ENCODE data around the gene SCN8A. TPM values are rescaled to one million over a fixed set of nuclear protein-coding genes. Genes with fewer than 3 reads are reported as not detected.

The SCN8A gene
- total and polyA plus RNA-seq, 3 donors from 2014 or later: 4.8 to 15.3 (median 11.0) TPM

GRCh38 chr12:51700887-51701286, 109.9 kb downstream of the SCN8A start:
- no peaks in the 10 kb centered on the region for H3K36me3 ChIP-seq (ENCODE audit: low read depth, missing control alignments)
- no peaks in the 10 kb centered on the region for H3K27me3 ChIP-seq
- no peaks in the 10 kb centered on the region for H3K4me1 ChIP-seq
- no peaks in the 10 kb centered on the region for H3K9me3 ChIP-seq
- no peak overlapping the region for H3K4me3 ChIP-seq
- DNase-seq: no peak
- no peak for TF ChIP-seq POLR2A (IDR thresholded peaks at IDR 0.05)
- TF ChIP-seq CTCF (IDR thresholded peaks at IDR 0.05): no peak
- H3K27ac ChIP-seq: no peak overlapping the region
- intact Hi-C loops (cut with DNase I; ENCODE audit: low total_unique reads): no loop called here

- TF ChIP-seq POLR2A (IDR thresholded peaks at IDR 0.05) (no peak), CTCF (IDR thresholded peaks at IDR 0.05) (no peak)
- Histone ChIP-seq H3K27ac (no peak overlapping the region), H3K9me3 (no peaks in the 10 kb centered on the region), H3K27me3 (no peaks in the 10 kb centered on the region), H3K36me3 (ENCODE audit: low read depth, missing control alignments) (no peaks in the 10 kb centered on the region), H3K4me1 (no peaks in the 10 kb centered on the region), H3K4me3 (no peak overlapping the region)
- WGBS, 2 donors: 78 to 80% methylated on average over 1 of the region's 1 CpG
- intact Hi-C loops (cut with DNase I; ENCODE audit: low total_unique reads): no loop called here
- no peak for DNase-seq
These were observed 111.6 kb downstream of the SCN8A start for GRCh38 chr12:51702587-51702986.

GRCh38 chr12:51705450-51705849, 114.4 kb downstream of the SCN8A start:
- no peak overlapping the region for H3K4me3 ChIP-seq
- no peaks in the 10 kb centered on the region for H3K4me1 ChIP-seq
- intact Hi-C loops (cut with DNase I; ENCODE audit: low total_unique reads): no loop called here
- no peak for TF ChIP-seq POLR2A (IDR thresholded peaks at IDR 0.05)
- TF ChIP-seq CTCF (IDR thresholded peaks at IDR 0.05): no peak
- no peak for DNase-seq
- no peaks in the 10 kb centered on the region for H3K27me3 ChIP-seq
- WGBS, 2 donors: 92 to 100% methylated on average over 1 of the region's 1 CpG
- H3K9me3 ChIP-seq: no peaks in the 10 kb centered on the region
- no peak overlapping the region for H3K27ac ChIP-seq
- no peaks in the 10 kb centered on the region for H3K36me3 ChIP-seq (ENCODE audit: low read depth, missing control alignments)

GRCh38 chr12:51706206-51706605, 115.2 kb downstream of the SCN8A start:
- 76 to 84% methylated on average over 3 of the region's 3 CpGs for WGBS, 2 donors
- TF ChIP-seq POLR2A (IDR thresholded peaks at IDR 0.05): no peak
- no peak for TF ChIP-seq CTCF (IDR thresholded peaks at IDR 0.05)
- DNase-seq: no peak

GRCh38 chr12:51714666-51715065, 123.6 kb downstream of the SCN8A start:
- no peaks in the 10 kb centered on the region for H3K9me3 ChIP-seq
- intact Hi-C loops (cut with DNase I; ENCODE audit: low total_unique reads): no loop called here
- H3K36me3 ChIP-seq (ENCODE audit: low read depth, missing control alignments): no peaks in the 10 kb centered on the region
- TF ChIP-seq POLR2A (IDR thresholded peaks at IDR 0.05) (no peak), CTCF (IDR thresholded peaks at IDR 0.05) (no peak)
- no peaks in the 10 kb centered on the region for H3K27me3 ChIP-seq
- 65 to 98% methylated on average over 2 of the region's 2 CpGs for WGBS, 2 donors
- H3K27ac ChIP-seq: no peak overlapping the region
- no peaks in the 10 kb centered on the region for H3K4me1 ChIP-seq
- no peak for DNase-seq
- no peak overlapping the region for H3K4me3 ChIP-seq

More at GRCh38 chr12:51706206-51706605, 115.2 kb downstream of the SCN8A start:
- Histone ChIP-seq H3K27ac (no peak overlapping the region), H3K4me1 (no peaks in the 10 kb centered on the region), H3K9me3 (no peaks in the 10 kb centered on the region), H3K4me3 (no peak overlapping the region), H3K27me3 (no peaks in the 10 kb centered on the region), H3K36me3 (ENCODE audit: low read depth, missing control alignments) (no peaks in the 10 kb centered on the region)
- intact Hi-C loops (cut with DNase I; ENCODE audit: low total_unique reads): no loop called here

Data from testis (tissue), 3 donors.